Mucosa of rectum (tissue), 2 donors: ENCODE data around the gene MTHFD1L.

ENCODE experiments used
- H3K27ac ChIP-seq, 2 donors: one replicate each; pipeline ENCODE4 v1.7.0; 2013; ENCODE audit warnings: inconsistent platforms in 2 of 2, low read depth in 2 of 2, low read length in 2 of 2
- H3K27me3 ChIP-seq, 2 donors: one replicate each; pipeline ENCODE4 v1.7.0; 2013; ENCODE audit warnings: low read length in 2 of 2; ENCODE audit not compliant: control insufficient read depth in 2 of 2, insufficient read depth in 2 of 2
- H3K36me3 ChIP-seq, 2 donors: one replicate each; pipeline ENCODE4 v1.7.0; 2013; ENCODE audit warnings: low read length in 2 of 2; ENCODE audit not compliant: control insufficient read depth in 2 of 2, insufficient read depth in 2 of 2
- H3K4me1 ChIP-seq, 2 donors: one replicate each; pipeline ENCODE4 v1.7.0; 2013; ENCODE audit warnings: low read length in 2 of 2, mild to moderate bottlenecking in 1 of 2; ENCODE audit not compliant: control insufficient read depth in 2 of 2, insufficient read depth in 2 of 2
- H3K4me3 ChIP-seq, 2 donors: one replicate each; pipeline ENCODE4 v1.7.0; 2013; ENCODE audit warnings: low read length in 2 of 2
- H3K9ac ChIP-seq, 2 donors: one replicate each; pipeline ENCODE4 v1.7.0; 2013; ENCODE audit warnings: low read length in 2 of 2, low read depth in 1 of 2, mild to moderate bottlenecking in 1 of 2
- H3K9me3 ChIP-seq, 2 donors: one replicate each; pipeline ENCODE4 v1.7.0; 2013; ENCODE audit warnings: low read length in 2 of 2; ENCODE audit not compliant: control insufficient read depth in 2 of 2
- donor health status: healthy.
- donor health status: Normal muscosa, but diverticular disease.

Gene MTHFD1L

DNA sequence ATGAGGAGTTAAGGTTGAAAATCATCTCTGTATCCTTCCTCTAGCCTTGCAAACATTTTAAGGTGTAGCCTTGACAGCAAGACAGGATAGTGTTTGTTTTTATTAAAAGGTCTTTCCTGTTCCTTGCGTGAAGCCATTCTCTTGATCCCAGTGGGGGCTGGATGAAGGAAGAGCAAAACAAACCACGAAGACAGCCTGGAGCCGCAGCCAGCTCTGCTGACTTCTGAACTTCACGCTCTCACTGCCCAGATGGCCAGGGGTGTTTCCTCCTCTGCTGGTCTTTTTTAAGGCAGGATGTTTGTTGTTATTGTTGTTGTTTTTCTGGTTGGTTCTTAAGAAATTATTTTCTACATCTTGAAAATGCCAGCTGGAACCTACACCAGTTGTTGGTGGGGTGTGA, 156.4 kb downstream of the MTHFD1L start:
- Histone ChIP-seq H3K27me3 (no peaks in the 10 kb centered on the region), H3K27ac (no peak overlapping the region), H3K9ac (no peak overlapping the region), H3K4me1 (no peaks in the 10 kb centered on the region), H3K4me3 (no peak overlapping the region), H3K36me3 (peaks cover 0 to 2% of the 10 kb centered on the region in 2 donors), H3K9me3 (no peaks in the 10 kb centered on the region)

DNA sequence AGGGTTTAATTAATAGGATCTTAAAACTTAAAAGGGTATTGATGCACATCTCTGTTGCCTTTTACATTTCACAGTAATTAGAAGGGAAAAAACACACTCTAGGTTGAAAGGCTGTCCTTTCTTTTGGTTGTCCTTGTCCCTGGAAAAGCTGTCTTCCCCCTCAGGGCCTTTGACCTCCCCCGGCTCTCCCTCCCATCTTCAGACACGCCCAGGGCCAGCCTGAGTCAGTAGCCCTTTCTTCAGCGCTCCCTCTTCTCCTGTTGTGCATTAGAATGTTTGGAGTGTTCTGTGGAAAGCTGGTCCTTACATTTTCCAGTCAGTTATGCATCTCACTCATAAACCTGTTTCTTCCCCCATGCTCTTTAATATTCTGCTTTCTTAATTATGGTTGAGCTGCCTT, 157.0 kb downstream of the MTHFD1L start:
- Histone ChIP-seq H3K9me3 (no peaks in the 10 kb centered on the region), H3K4me3 (no peak overlapping the region), H3K27me3 (no peaks in the 10 kb centered on the region), H3K9ac (no peak overlapping the region), H3K36me3 (peaks cover 0 to 2% of the 10 kb centered on the region in 2 donors), H3K27ac (no peak overlapping the region), H3K4me1 (peaks cover 0 to 4% of the 10 kb centered on the region in 2 donors)

DNA sequence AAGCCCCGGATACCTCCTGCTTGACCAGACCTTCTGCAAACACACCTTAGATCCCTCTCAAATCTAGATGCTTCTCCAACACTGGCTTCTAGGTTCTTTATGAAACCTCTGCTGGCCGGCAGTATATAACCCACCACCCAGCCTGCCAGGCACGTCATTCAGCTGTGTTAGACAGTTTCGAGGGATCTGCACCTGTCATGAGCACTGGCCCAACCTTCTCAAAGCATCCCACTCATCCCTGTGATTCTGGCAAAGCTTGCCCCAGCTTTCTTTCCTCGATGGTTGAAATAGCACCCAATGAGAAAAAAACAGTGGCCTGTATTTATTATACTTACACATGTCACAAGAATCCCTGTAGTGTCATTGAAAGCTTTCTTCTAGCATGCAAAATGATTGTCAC, 157.8 kb downstream of the MTHFD1L start:
- no peak overlapping the region for H3K9ac ChIP-seq
- no peaks in the 10 kb centered on the region for H3K9me3 ChIP-seq
- no peak overlapping the region for H3K4me3 ChIP-seq
- H3K36me3 ChIP-seq: peaks cover 0 to 2% of the 10 kb centered on the region in 2 donors
- peaks cover 0 to 5% of the 10 kb centered on the region in 2 donors for H3K4me1 ChIP-seq
- no peaks in the 10 kb centered on the region for H3K27me3 ChIP-seq
- H3K27ac ChIP-seq: no peak overlapping the region

DNA sequence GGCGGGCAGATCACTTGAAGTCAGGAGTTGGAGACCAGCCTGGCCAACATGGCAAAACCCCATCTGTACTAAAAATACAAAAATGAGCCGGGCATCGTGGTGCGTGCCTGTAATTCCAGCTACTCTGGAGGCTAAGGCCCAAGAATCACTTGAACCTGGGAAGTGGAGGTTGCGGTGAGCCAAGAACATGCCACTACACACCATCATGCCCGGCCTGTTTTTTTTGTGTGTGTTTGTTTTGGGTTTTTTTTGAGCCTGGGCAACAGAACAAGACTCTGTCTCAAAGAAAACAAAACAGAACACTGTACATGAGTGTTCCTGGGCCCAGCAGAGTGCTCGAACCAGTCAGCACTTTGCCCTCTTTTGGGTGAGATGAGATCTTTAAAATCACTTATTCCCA, 159.1 kb downstream of the MTHFD1L start:
- no peaks in the 10 kb centered on the region for H3K9me3 ChIP-seq
- H3K9ac ChIP-seq: no peak overlapping the region
- no peaks in the 10 kb centered on the region for H3K27me3 ChIP-seq
- peaks cover 0 to 2% of the 10 kb centered on the region in 2 donors for H3K36me3 ChIP-seq
- H3K4me1 ChIP-seq: peaks cover 0 to 5% of the 10 kb centered on the region in 2 donors
- H3K27ac ChIP-seq: no peak overlapping the region
- no peak overlapping the region for H3K4me3 ChIP-seq

DNA sequence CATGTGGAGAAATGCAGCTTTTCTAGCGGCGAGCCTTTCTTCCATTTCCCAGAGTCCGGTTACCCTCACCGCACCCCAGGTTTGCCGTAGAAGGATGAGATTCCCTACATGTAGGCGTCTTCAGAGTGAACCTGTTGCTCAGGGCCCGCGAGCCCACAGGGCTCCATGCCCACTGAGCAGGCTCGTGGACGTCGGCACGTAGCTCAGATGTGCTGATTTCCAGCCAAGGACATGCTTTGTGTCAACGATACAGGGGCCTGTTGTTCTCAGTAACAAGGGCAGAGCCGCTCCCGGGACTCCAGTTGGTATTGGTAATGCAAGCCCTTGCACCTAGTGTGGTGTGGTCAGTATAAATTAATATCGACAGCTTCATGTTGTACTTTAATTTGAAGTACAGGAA, 159.6 kb downstream of the MTHFD1L start:
- Histone ChIP-seq H3K36me3 (peaks cover 0 to 2% of the 10 kb centered on the region in 2 donors), H3K27me3 (no peaks in the 10 kb centered on the region), H3K27ac (no peak overlapping the region), H3K4me1 (peaks cover 0 to 5% of the 10 kb centered on the region in 2 donors), H3K9me3 (no peaks in the 10 kb centered on the region), H3K9ac (no peak overlapping the region), H3K4me3 (no peak overlapping the region)

DNA sequence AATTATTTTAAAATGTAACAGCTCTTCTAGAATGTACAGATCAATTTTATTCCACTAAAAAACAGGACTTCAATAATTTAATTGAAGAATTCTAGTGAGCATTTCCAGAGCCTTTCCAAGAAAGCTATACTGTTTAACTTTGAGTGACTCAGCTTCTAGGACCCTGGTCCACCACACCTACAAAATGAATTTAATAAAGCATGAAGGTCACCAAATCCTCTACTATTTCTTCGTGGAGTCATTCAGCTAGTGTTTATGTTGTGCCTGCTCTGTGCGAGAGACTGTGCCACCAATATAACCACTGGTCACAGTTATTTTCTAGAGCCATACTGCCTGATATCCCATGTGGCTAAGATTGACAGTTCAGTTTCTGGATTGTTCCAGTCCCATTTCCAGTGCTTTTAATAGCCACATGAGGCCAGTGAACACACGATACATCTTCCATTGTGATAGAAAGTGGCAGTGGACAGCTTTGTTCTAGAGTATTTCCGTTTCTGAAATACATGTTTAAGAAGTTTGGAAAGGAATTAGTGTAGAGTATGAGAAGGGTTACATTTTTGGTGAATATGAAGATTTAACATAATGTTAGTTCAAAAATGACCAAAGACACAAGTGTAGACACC, 160.7 kb downstream of the MTHFD1L start:
- Histone ChIP-seq H3K27ac (no peak overlapping the region), H3K4me1 (peaks cover 0 to 5% of the 10 kb centered on the region in 2 donors), H3K9me3 (no peaks in the 10 kb centered on the region), H3K27me3 (no peaks in the 10 kb centered on the region), H3K4me3 (no peak overlapping the region), H3K36me3 (no peaks in the 10 kb centered on the region), H3K9ac (no peak overlapping the region)

DNA sequence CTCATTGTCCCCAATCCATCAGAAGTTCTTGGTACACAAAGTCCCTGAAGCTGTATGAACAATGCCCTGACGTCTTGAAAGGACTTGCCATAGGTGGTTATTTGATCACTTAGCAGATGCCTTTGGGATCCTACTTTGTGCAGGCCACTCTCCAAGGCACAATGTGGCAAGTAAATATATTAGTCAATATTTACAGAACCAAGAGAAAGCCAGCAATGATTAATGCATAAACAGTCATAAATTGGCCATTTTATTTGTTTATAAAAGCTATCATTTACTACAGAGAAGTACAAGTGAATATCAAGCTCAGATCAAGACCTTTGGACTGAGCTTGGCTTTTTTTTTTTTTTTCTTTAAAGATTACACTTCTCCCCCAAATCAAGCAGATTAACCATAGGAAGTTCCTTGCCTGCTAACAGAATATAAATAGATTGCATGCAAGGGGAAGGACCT, 161.8 kb downstream of the MTHFD1L start:
- H3K9ac ChIP-seq: no peak overlapping the region
- no peak overlapping the region for H3K27ac ChIP-seq
- H3K36me3 ChIP-seq: no peaks in the 10 kb centered on the region
- H3K27me3 ChIP-seq: no peaks in the 10 kb centered on the region
- peaks cover 0 to 5% of the 10 kb centered on the region in 2 donors for H3K4me1 ChIP-seq
- H3K4me3 ChIP-seq: no peak overlapping the region
- H3K9me3 ChIP-seq: no peaks in the 10 kb centered on the region

DNA sequence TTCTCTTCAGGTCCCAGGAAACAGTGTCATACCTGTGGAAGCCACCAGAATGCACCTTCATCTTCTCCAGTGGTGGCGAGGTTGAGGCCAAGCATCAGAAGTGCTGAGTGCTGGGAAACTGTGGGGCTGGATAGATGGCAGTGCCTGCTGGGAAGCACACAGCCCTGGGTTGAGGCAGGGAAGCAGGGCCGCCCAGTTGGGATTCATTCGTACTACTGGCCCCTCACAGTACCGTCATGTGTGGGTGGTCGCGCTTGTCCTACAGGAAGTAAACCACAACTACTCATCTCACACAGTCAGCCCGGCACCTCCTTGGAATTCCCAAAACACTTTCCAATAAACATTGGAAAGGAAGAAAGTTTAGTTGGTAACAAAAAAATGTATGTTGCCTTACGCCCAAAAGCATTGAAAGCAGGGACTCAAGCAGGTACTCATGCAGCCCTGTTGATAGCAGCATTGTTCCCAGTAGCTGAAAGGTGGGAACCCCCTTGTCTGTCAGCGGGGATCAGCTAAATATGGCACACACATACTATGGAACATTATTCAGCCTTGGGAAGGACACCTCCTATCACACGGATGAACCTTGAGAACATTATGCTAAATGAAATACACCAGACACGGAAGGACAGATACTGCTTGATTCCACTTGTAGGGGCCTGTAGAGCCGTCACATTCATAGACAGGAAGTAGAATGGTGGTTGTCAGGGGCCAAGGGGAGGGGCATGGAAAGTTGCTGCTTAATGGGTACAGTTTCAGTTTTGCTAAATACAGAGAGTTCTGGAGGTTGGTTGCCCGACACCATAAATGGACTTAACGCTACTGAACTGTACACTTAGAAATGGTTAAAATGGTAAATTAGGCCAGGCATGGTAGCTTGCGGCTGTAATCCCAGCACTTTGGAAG, 162.7 kb downstream of the MTHFD1L start:
- no peak overlapping the region for H3K9ac ChIP-seq
- no peak overlapping the region for H3K27ac ChIP-seq
- no peaks in the 10 kb centered on the region for H3K36me3 ChIP-seq
- no peaks in the 10 kb centered on the region for H3K27me3 ChIP-seq
- H3K4me3 ChIP-seq: no peak overlapping the region
- peaks cover 0 to 5% of the 10 kb centered on the region in 2 donors for H3K4me1 ChIP-seq
- no peaks in the 10 kb centered on the region for H3K9me3 ChIP-seq

DNA sequence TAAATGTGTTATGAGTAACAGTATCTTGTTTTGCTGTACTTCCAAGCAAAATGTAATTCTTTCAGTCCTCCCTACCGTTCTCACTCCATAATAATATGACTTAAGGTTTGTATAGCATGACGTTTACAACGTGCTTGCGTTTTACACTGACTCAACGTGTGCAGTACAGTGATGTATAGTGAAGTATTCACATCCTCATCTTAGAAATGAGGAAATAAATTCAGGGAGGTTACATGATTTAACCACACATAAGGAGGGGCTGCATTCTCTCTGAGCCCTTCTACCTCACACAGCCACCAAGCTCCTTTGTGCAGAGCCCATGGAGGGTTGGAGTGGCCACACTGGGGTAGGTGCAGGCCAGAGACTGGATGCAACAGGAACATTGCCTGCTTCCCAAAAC, 164.5 kb downstream of the MTHFD1L start:
- Histone ChIP-seq H3K4me1 (peaks cover 0 to 5% of the 10 kb centered on the region in 2 donors), H3K4me3 (no peak overlapping the region), H3K9me3 (no peaks in the 10 kb centered on the region), H3K36me3 (no peaks in the 10 kb centered on the region), H3K9ac (no peak overlapping the region), H3K27me3 (no peaks in the 10 kb centered on the region), H3K27ac (no peak overlapping the region)

DNA sequence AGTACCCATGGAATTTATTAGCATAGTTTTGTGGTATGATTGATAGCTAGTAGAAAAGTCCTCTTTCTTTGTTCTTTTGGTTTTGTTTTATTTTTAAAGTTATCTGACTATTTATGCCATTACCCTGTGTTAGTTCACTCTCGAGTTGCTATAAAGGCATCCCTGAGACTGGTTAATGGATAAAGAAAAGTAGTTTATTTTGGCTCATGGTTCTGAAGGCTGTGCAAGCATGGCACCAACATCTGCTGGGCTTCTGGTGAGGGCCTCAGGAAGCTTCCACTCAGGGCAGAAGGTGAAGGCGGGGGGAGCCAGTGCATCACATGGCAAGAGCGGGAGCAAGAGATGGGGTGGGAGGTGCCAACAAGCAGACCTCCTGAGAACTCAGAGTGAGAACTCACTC, 166.5 kb downstream of the MTHFD1L start:
- Histone ChIP-seq H3K4me3 (no peak overlapping the region), H3K27me3 (no peaks in the 10 kb centered on the region), H3K9me3 (no peaks in the 10 kb centered on the region), H3K4me1 (peaks cover 0 to 7% of the 10 kb centered on the region in 2 donors), H3K9ac (no peak overlapping the region), H3K27ac (no peak overlapping the region), H3K36me3 (no peaks in the 10 kb centered on the region)
